Hepatocyte (in vitro differentiated cells): ENCODE data around the gene GFPT2.

ENCODE experiments used
- EZH2 ChIP-seq: fragments of 200-600 bp; sonication (generic); IDR thresholded peaks from 2 replicates; pipeline ENCODE4 v1.6.1; 2016; ENCODE audit warnings: antibody characterized with exemption, mild to moderate bottlenecking, borderline replicate concordance
- EZH2phosphoT487 ChIP-seq: fragments of 200-600 bp; sonication (generic); IDR thresholded peaks from one replicate; pipeline ENCODE4 v1.6.1; 2018; ENCODE audit warnings: antibody characterized with exemption, mild to moderate bottlenecking, low read depth, moderate library complexity; ENCODE audit not compliant: unreplicated experiment, severe bottlenecking
- TF ChIP-seq, protein P1 (sequence below): fragments of 200-600 bp; sonication (generic); IDR thresholded peaks from 2 replicates; pipeline ENCODE4 v1.5.1; 2016; ENCODE audit warnings: antibody characterized with exemption, mild to moderate bottlenecking; ENCODE audit not compliant: poor library complexity

DNA sequence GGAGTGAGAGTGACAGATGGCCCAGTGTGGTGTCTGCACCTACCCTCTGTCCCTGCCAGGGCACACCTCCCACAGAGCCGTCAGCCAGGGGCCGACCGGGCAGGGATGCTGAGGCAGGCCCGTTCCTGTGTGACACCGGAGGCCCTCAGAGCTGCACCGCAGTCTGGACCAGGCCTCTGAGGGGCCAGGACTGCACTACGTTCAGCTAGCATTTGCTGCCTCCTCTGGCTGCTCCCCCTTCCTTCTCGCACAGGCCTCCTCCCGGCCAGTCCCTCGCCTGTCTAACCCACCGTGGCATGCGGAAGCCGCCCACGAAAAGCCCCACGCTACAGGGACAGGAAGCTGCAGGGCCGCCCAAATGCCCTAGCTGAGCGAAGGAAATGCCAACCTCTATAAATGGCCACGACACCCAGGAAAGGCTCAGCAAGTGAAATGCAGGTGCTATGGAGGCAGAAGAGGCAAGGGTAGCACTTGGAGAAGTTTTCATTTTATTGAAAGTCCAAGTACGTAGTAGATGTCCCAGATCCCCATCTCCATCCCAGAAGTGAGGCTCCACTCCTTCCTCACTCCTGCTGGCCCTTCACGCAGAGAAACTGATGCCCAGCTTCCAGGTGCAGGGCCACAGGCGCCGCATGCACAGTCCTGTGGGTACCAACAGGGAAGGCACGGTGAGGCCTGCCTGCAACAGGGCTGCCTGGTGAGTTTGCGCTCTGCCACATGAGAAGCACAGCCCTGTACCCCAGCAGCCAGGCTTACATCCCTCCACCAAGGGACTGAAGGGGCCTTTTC, 99.9 kb downstream of the GFPT2 start:
- TF ChIP-seq, protein P1, sequence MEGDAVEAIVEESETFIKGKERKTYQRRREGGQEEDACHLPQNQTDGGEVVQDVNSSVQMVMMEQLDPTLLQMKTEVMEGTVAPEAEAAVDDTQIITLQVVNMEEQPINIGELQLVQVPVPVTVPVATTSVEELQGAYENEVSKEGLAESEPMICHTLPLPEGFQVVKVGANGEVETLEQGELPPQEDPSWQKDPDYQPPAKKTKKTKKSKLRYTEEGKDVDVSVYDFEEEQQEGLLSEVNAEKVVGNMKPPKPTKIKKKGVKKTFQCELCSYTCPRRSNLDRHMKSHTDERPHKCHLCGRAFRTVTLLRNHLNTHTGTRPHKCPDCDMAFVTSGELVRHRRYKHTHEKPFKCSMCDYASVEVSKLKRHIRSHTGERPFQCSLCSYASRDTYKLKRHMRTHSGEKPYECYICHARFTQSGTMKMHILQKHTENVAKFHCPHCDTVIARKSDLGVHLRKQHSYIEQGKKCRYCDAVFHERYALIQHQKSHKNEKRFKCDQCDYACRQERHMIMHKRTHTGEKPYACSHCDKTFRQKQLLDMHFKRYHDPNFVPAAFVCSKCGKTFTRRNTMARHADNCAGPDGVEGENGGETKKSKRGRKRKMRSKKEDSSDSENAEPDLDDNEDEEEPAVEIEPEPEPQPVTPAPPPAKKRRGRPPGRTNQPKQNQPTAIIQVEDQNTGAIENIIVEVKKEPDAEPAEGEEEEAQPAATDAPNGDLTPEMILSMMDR = no peak
- TF ChIP-seq EZH2 = no peak
- no peak for TF ChIP-seq EZH2phosphoT487
